Measurements from ENCODE around the gene GDF7. TPM values are rescaled to one million over a fixed set of nuclear protein-coding genes. Genes with fewer than 3 reads are reported as not detected.

GDF7 gene
- total and polyA plus RNA-seq, 4 donors, result 4.1 to 16.4 (median 15.7) TPM

DNA sequence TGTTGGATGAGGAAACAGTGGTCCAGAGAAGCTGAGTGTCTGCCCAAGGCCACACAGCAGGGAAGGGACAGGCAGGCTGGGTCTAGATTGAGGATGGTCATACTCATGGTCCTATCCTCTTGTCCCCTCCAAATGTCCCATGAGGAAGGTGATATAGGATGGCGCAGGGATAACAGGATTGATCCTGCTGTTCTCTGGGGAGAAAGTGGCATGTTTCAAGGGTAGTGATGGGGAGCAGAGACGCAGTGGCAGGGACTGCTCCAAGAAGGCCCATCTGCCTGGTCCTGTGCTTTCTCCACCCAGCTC is 40.6 kb upstream of the GDF7 start:
- ATAC-seq (ENCODE audit: low FRiP score) (no peak), DNase-seq (no peak)
- Histone ChIP-seq H3K4me3 (ENCODE audit: low read length in 2 of 2) (no peak overlapping the region), H3K27me3 (ENCODE audit: control insufficient read depth in 1 of 2, insufficient read depth in 2 of 2, low read length in 1 of 2) (no peaks in the 10 kb centered on the region), H3K4me1 (ENCODE audit: control insufficient read depth in 1 of 2, insufficient read depth in 2 of 2, low read length in 2 of 2) (no peaks in the 10 kb centered on the region), H3K9me3 (ENCODE audit: control insufficient read depth, low read length) (no peaks in the 10 kb centered on the region), H3K27ac (ENCODE audit: low read depth in 1 of 2, low read length in 2 of 2) (peak overlapping the region in 1 of 2 donors; percentile 20), H3K36me3 (ENCODE audit: control insufficient read depth in 1 of 2, insufficient read depth in 2 of 2, low read length in 1 of 2) (peaks cover 0 to 4% of the 10 kb centered on the region in 2 donors)
- intact Hi-C loops (cut with DNase I), result no loop called here
- WGBS, 2 donors, result 94 to 95% methylated on average over 2 of the region's 2 CpGs

DNA sequence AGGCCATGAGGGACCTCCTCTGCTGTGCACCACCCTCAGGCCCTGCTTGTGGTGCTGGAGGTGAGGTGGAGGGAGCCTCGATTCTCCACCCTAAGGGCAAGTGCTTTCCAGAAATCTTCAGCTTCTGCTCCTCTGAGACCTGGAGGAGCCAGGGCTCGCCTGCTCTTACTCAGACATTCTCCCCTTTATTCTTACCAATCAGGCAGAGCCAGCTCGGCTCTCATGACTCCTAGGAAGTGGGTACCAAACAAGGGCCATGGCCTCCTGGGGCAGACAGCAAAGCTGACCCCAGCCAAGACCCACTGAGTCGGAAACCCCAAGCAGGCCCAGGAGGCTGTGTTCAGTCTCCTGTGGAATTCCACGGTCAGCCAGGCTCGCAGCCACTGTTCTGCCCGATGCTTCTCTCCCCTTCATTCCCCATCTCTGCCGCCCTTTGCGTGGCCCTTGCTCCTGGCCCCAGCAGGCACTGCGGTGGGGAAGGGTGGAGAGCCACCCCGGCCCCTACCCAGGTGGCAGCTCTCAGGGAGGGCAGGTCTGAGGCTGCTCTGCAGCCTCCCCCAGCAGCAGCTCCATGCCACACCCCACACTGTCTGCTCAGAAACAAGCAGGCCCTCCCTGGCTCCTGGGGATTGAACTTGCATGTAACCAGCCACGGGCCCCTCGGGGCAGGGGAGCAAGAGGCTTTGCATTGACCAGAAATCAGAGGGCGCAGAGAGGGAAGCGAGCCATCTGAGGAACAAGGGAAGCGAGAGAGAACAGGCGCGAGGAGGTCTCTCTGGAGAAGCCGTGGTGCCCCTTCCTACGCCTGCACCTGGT is 40.0 kb upstream of the GDF7 start:
- H3K4me1 ChIP-seq (ENCODE audit: control insufficient read depth in 1 of 2, insufficient read depth in 2 of 2, low read length in 2 of 2), result no peaks in the 10 kb centered on the region
- DNase-seq, result peak; percentile 36 to 62
- ATAC-seq (ENCODE audit: low FRiP score), result peak; percentile 5

DNA sequence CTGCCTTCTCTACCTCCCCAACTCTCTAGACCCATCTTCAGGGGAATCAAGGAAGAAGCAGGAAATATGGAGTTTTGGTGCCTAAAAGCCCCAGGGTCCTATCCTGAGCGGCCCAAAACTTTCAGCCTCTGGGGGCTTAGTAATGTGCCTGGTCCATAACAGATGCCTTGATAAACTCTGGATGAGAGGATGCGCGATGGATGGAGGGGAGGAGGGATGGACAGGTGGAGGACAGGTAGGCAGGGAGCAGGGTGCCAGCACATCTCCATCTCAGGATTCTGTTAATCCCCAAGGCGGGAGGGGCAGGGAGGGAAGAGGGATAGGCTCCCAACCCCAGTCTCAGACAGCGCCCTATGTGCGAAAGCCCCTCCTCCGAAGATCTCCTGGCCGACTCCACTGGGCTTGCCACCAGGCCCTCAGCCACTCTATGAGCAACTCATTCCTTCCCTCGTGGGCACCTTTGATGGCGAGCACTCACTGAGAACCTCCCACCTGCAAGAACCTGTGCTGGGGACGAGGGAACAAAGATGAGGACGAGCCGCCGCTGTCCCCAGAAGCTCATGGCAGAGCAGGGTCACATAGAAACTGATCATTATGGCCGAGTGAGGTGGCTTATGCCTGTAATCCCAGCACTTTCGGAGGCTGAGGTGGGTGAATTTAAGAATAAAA is 39.1 kb upstream of the GDF7 start:
- DNase-seq, result peak; percentile 47 to 59
- WGBS, 2 donors, result 88% methylated on average over 16 of the region's 16 CpGs
- no peaks in the 10 kb centered on the region for H3K4me1 ChIP-seq (ENCODE audit: control insufficient read depth in 1 of 2, insufficient read depth in 2 of 2, low read length in 2 of 2)

More for the DNA sequence above, 40.0 kb upstream of the GDF7 start:
- Histone ChIP-seq H3K36me3 (ENCODE audit: control insufficient read depth in 1 of 2, insufficient read depth in 2 of 2, low read length in 1 of 2) (peaks cover 0 to 4% of the 10 kb centered on the region in 2 donors), H3K4me3 (ENCODE audit: low read length in 2 of 2) (no peak overlapping the region), H3K9me3 (ENCODE audit: control insufficient read depth, low read length) (no peaks in the 10 kb centered on the region), H3K27me3 (ENCODE audit: control insufficient read depth in 1 of 2, insufficient read depth in 2 of 2, low read length in 1 of 2) (no peaks in the 10 kb centered on the region), H3K27ac (ENCODE audit: low read depth in 1 of 2, low read length in 2 of 2) (peak overlapping the region in 1 of 2 donors; percentile 20)
- WGBS, 2 donors, result 83 to 87% methylated on average over 20 of the region's 20 CpGs
- intact Hi-C loops (cut with DNase I), result no loop called here

DNA sequence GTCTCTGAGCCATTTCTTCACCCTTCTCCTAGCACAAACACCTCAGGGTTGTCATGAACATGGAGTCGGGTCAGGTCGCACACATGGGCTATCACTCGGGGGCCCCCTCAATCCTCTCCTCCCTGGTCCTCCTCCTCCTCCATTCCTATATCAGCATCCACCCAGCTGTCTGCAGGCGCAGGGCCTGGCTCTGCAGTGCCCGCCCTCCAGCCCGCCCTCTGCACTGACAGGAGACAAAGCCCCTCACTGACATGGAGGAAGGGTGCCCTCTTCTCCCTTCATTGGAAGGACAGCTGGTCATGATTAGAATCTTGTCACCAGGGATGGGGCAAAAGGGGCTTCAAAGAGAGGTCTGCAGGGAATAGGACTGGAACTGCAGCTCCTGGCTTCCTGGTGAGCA is 37.8 kb upstream of the GDF7 start:
- DNase-seq, result peak in 1 of 2 donors; percentile 56

More for the DNA sequence above, 39.1 kb upstream of the GDF7 start:
- intact Hi-C loops (cut with DNase I), result no loop called here
- Histone ChIP-seq H3K27ac (ENCODE audit: low read depth in 1 of 2, low read length in 2 of 2) (no peak overlapping the region), H3K9me3 (ENCODE audit: control insufficient read depth, low read length) (no peaks in the 10 kb centered on the region), H3K4me3 (ENCODE audit: low read length in 2 of 2) (no peak overlapping the region), H3K36me3 (ENCODE audit: control insufficient read depth in 1 of 2, insufficient read depth in 2 of 2, low read length in 1 of 2) (peaks cover 0 to 4% of the 10 kb centered on the region in 2 donors), H3K27me3 (ENCODE audit: control insufficient read depth in 1 of 2, insufficient read depth in 2 of 2, low read length in 1 of 2) (no peaks in the 10 kb centered on the region)
- ATAC-seq (ENCODE audit: low FRiP score), result no peak

GRCh38 chr2:20629581-20630171 is 37.3 kb upstream of the GDF7 start:
- Histone ChIP-seq H3K4me3 (ENCODE audit: low read length in 2 of 2) (no peak overlapping the region), H3K27ac (ENCODE audit: low read depth in 1 of 2, low read length in 2 of 2) (no peak overlapping the region), H3K4me1 (ENCODE audit: control insufficient read depth in 1 of 2, insufficient read depth in 2 of 2, low read length in 2 of 2) (no peaks in the 10 kb centered on the region), H3K36me3 (ENCODE audit: control insufficient read depth in 1 of 2, insufficient read depth in 2 of 2, low read length in 1 of 2) (no peaks in the 10 kb centered on the region), H3K27me3 (ENCODE audit: control insufficient read depth in 1 of 2, insufficient read depth in 2 of 2, low read length in 1 of 2) (no peaks in the 10 kb centered on the region), H3K9me3 (ENCODE audit: control insufficient read depth, low read length) (no peaks in the 10 kb centered on the region)
- intact Hi-C loops (cut with DNase I), result loop anchor here in 1 of 2 donors (5.0 kb wide), 1 partner anchor 47 kb away; no protein-coding TSS in a partner anchor
- ATAC-seq (ENCODE audit: low FRiP score) (no peak), DNase-seq (peak; percentile 44 to 60)
- 83 to 87% methylated on average over 12 of the region's 12 CpGs for WGBS, 2 donors

More for the DNA sequence above, 37.8 kb upstream of the GDF7 start:
- Histone ChIP-seq H3K4me3 (ENCODE audit: low read length in 2 of 2) (no peak overlapping the region), H3K36me3 (ENCODE audit: control insufficient read depth in 1 of 2, insufficient read depth in 2 of 2, low read length in 1 of 2) (no peaks in the 10 kb centered on the region), H3K27ac (ENCODE audit: low read depth in 1 of 2, low read length in 2 of 2) (no peak overlapping the region), H3K9me3 (ENCODE audit: control insufficient read depth, low read length) (no peaks in the 10 kb centered on the region), H3K4me1 (ENCODE audit: control insufficient read depth in 1 of 2, insufficient read depth in 2 of 2, low read length in 2 of 2) (no peaks in the 10 kb centered on the region), H3K27me3 (ENCODE audit: control insufficient read depth in 1 of 2, insufficient read depth in 2 of 2, low read length in 1 of 2) (no peaks in the 10 kb centered on the region)
- intact Hi-C loops (cut with DNase I), result no loop called here
- ATAC-seq (ENCODE audit: low FRiP score), result no peak
- WGBS, 2 donors, result 87% methylated on average over 6 of the region's 6 CpGs

- no peaks in the 10 kb centered on the region for H3K36me3 ChIP-seq (ENCODE audit: control insufficient read depth in 1 of 2, insufficient read depth in 2 of 2, low read length in 1 of 2)
- WGBS, 2 donors, result 96 to 97% methylated on average over 4 of the region's 4 CpGs
- no peaks in the 10 kb centered on the region for H3K9me3 ChIP-seq (ENCODE audit: control insufficient read depth, low read length)
- H3K27ac ChIP-seq (ENCODE audit: low read depth in 1 of 2, low read length in 2 of 2), result no peak overlapping the region
- no peak overlapping the region for H3K4me3 ChIP-seq (ENCODE audit: low read length in 2 of 2)
- intact Hi-C loops (cut with DNase I), result loop anchor here in 1 of 2 donors (5.0 kb wide), 1 partner anchor 49 kb away; no protein-coding TSS in a partner anchor
- ATAC-seq (ENCODE audit: low FRiP score) (no peak), DNase-seq (peak in 1 of 2 donors; percentile 45)
- no peaks in the 10 kb centered on the region for H3K27me3 ChIP-seq (ENCODE audit: control insufficient read depth in 1 of 2, insufficient read depth in 2 of 2, low read length in 1 of 2)
- H3K4me1 ChIP-seq (ENCODE audit: control insufficient read depth in 1 of 2, insufficient read depth in 2 of 2, low read length in 2 of 2), result no peaks in the 10 kb centered on the region
Observed at GRCh38 chr2:20630967-20631366, 36.0 kb upstream of the GDF7 start.

GRCh38 chr2:20631617-20632307 is 35.2 kb upstream of the GDF7 start:
- WGBS, 2 donors, result 85 to 87% methylated on average over 6 of the region's 6 CpGs
- Histone ChIP-seq H3K9me3 (ENCODE audit: control insufficient read depth, low read length) (no peaks in the 10 kb centered on the region), H3K27ac (ENCODE audit: low read depth in 1 of 2, low read length in 2 of 2) (no peak overlapping the region), H3K27me3 (ENCODE audit: control insufficient read depth in 1 of 2, insufficient read depth in 2 of 2, low read length in 1 of 2) (no peaks in the 10 kb centered on the region), H3K36me3 (ENCODE audit: control insufficient read depth in 1 of 2, insufficient read depth in 2 of 2, low read length in 1 of 2) (no peaks in the 10 kb centered on the region), H3K4me3 (ENCODE audit: low read length in 2 of 2) (no peak overlapping the region), H3K4me1 (ENCODE audit: control insufficient read depth in 1 of 2, insufficient read depth in 2 of 2, low read length in 2 of 2) (no peaks in the 10 kb centered on the region)
- peak in 1 of 2 donors; percentile 17 for DNase-seq
- no peak for ATAC-seq (ENCODE audit: low FRiP score)
- intact Hi-C loops (cut with DNase I), result loop anchor here in 1 of 2 donors (5.0 kb wide), 1 partner anchor 49 kb away; no protein-coding TSS in a partner anchor

DNA sequence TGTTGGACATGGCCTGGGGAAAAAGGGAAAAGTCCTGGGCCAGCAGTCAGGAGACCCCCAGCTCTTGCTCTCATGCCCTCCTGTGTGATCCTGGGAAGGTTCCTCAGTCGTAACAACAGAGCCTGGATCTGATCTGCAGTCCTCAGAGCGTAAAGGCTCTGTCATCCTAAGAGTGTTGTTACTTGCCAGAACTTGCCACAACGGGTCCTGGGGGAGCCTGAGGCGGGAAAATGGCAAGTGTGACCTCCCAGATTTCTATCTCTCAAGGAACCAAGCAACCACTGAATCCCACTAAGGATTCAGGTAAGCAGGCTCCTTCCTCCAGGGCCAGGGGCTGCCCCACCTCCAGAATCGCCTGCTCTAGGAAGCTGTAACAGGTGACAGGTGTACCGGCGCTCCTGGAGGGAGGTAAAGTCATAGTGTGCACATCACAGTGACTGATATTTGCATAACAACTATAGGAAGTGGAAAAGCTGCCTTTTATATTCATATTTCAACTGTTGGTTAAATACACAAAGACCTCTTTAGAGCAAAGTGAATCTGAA is 34.4 kb upstream of the GDF7 start:
- WGBS, 2 donors, result 90% methylated on average over 7 of the region's 7 CpGs
- intact Hi-C loops (cut with DNase I), result loop anchor here in 1 of 2 donors (5.0 kb wide), 1 partner anchor 50 kb away; no protein-coding TSS in a partner anchor
- Histone ChIP-seq H3K4me1 (ENCODE audit: control insufficient read depth in 1 of 2, insufficient read depth in 2 of 2, low read length in 2 of 2) (no peaks in the 10 kb centered on the region), H3K9me3 (ENCODE audit: control insufficient read depth, low read length) (no peaks in the 10 kb centered on the region), H3K27ac (ENCODE audit: low read depth in 1 of 2, low read length in 2 of 2) (no peak overlapping the region), H3K27me3 (ENCODE audit: control insufficient read depth in 1 of 2, insufficient read depth in 2 of 2, low read length in 1 of 2) (no peaks in the 10 kb centered on the region), H3K36me3 (ENCODE audit: control insufficient read depth in 1 of 2, insufficient read depth in 2 of 2, low read length in 1 of 2) (no peaks in the 10 kb centered on the region), H3K4me3 (ENCODE audit: low read length in 2 of 2) (no peak overlapping the region)
- DNase-seq (peak in 1 of 2 donors; percentile 28), ATAC-seq (ENCODE audit: low FRiP score) (no peak)
